LoVo (cell line): ENCODE results near the gene ALDH1L1.
"Not testable (repeated sequence)": the region's sequence is repeated elsewhere in the genome, so short reads cannot be mapped to it uniquely, and the experiment has no call there.

Experiments
- DNase-seq: peaks from one replicate; pipeline ENCODE4 v3.0.0-alpha.2; 2016; ENCODE audit warnings: low spot score

ALDH1L1 gene

DNA sequence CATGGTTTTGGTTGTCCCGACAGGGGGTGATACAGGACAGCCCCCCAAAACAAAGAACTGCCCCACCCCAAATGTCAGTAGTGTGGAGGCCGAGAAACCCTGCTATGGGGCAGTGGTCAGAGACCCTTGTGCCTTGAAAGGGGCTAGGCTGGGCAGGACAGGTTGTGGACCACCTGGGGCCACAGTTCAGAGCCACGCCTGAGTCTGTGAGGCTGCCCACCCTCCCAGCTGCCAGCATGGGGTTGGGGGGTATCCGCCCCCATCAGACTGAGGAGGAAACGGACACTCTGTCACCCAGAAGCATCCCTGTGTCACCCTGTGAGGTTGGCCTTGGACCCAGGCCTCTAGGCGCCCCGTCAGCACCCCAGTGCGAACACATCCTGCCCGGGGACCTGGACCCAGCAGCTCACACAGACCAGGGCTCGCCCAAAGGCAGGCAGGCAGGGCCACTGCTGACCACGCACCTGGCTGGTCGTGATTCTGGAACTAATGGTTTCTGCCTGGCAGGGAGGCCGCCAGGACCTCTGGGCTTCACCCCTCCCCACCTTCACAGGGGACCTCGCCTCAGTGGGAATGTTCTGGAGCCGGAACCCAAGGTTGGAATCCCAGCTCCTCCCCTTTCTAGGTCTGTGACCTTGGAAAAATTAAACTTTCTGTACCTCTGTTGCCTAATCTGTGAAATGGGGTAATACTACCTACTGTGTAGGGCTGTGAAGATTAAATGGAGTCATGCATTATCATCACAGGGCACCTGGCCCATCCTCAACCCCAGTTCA lies 97.8 kb downstream of the ALDH1L1 start:
- DNase-seq, result no peak

DNA sequence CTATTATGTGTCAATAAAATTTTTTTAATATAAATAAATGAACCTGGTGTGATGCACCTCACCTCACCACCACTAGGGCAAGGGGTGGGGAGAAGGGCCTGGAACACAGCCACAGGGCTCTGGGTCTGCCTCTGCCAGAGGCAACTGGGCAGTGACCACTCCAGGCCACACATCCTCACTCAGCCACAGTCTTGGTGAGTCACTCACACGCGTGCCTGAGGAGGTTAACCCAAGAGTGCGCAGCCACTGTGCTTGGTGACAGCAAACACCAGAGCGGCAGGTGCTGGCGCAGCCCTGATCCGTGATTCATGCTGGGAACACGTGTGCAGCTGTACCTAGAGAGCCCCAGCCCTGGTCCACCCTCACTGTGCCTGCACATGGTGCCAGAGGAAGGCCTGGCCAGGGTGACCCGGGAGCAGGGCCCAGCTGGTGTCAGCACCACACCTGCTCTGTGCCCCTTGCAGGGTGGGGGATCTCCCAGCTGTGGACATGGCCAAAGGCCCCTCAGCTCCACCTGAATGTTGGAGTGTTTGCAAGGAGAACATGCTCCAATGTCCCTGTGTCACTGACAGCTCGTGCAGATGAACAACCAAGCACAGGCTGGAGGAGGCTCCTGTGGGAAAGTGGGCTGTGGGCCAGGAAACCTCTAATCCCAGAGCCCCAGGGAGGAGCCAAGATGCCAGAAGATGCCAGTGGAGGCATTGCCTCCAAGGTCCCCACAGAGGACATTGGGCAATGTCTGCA lies 98.6 kb downstream of the ALDH1L1 start:
- DNase-seq, result peak; percentile 33

DNA sequence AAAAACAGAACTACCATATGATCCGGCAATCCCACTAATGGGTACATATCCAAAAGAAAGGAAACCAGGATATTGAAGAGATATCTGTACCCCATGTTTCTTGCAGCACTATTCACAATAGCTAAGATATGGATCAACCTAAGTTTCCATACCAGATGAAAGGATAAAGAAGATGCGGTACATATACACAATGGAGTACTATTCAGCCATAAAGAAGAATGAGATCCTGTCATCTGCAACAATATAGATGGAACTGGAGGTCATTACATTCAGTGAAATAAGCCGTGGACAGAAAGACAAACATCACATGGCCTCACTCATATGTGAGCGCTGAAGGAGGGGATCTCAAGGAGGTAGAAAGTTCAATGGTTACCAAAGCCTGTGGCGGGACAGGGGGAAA lies 99.4 kb downstream of the ALDH1L1 start:
- DNase-seq, result no peak

DNA sequence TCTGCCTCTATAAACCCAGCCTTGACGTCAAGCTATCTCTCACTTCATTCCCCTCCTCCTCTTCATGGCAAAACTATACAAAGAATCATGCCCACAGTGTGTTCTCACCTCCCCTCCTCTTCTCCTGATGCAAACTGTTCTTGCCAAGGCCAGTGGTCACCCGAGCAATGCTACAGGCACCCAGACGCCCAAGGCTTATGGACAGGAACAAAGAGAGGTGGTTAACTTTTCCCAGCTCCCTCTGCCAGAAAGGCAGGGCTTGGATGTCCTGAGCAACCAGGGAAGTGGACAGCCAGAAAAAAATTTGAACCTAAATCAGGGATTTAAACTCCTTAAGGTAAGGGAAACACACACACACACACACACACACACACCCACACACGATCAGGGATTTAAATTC lies 101.5 kb downstream of the ALDH1L1 start:
- no peak for DNase-seq

DNA sequence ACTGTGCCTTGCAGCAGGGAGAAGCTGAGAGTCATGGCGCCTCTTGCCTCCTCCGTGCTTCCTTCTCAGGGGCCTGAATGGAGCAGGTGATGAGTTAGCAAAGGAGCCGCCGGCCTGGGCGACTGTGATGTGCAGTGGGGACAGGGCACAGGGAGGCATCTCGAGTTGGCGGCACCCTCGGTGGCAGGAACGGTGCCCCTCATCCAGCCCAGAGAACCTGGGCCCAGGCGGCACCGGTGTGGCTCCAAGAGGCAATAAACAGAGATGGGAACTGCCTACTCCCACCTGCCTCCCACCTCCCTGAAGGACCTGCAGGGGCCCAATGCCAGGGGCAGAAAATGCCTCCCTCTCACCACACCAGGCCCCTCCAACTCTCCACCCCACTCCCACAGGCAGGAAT lies 102.6 kb downstream of the ALDH1L1 start:
- no peak for DNase-seq

DNA sequence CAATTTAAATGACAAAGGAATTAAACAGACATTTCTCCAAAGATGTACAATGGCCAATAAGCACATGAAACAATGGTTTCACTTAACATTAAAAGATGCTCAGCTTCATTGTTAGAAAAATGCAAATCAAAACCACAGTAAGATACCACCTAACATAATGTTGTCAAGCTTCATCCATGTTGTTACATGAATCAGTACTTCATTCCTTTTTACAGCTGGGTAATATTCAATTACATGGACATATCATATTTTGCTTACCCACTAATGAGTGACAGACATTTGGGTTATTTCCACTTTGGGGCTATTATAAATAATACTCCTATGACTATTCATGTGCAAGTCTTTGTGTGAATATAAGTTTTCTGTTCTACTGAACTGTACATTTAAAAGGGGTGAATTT lies 104.2 kb downstream of the ALDH1L1 start:
- no peak for DNase-seq

DNA sequence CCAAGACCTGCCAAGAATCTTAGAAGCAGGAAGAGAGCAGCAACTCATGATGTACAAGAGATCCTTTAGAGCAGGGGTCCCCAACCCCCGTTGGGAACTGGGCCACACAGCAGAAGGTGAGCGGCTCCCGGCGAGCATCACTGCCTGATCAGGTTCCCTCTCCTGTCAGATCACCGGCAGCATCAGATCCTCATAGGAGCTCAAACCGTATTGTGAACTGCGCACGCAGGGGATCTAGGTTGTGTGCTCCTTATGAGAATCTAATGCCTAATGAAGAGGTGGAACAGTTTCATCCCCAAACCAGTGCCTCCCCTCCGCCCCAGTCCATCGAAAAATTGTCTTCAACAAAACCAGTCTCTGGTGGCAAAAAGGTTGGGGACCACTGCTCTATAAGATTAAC lies 110.2 kb downstream of the ALDH1L1 start:
- DNase-seq, result no peak

DNA sequence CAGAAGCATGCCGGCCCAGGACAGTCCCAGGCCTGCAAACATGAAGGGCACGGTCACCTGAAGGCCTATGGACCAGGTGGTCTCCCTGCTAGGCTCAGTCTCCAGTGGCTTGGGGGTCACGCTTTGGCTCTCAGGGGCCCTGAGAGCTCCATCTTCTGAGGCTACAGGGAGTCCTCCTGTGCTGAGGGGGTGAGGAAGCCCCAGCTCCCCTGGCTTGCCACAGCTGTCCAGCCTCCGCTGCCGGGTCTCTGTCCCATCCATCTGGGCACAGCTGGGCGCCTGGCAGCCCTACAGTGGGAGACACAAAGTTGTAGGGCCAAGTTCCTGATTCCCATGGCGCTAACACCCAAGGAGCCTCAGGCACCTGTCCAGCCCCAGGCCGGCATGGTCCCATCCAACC lies 112.4 kb downstream of the ALDH1L1 start:
- no peak for DNase-seq

DNA sequence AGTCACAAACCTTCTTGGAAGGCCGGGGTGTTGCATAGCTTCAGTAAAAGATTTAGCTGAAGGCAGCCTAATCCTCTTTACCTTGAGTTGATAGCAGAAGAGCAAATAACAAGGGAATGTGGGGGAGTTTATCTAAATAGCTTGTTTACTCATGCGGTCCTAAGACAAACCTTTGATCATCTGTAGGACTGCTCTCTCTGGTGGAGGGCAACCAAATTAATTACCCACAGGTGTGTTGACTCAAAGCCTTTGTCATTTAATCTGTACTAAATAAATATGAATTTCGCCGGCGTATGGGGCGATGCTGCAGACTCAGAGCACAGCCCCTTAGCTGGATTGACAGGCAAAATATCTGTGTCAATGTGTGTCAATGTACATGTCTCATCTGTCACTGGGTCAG lies 113.7 kb downstream of the ALDH1L1 start:
- not testable (repeated sequence) for DNase-seq

DNA sequence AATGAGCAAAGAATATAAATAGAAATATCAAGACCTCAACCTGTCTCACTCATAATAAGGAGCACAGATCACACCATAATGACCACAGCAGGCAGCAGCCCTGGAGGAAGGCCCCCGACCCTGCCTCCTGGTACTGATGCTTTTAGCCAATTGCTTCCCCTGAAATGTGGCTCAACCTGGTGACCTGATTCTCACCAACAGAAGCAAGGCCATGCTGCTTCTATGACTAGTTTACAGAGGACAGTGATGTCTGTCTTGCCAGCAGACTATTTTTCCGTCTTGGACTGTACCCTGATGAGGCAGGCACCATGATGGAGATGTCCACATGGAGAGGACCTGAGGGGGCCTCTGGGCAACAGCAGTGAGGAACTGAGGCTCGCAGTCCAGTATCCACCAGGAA lies 114.5 kb downstream of the ALDH1L1 start:
- no peak for DNase-seq

DNA sequence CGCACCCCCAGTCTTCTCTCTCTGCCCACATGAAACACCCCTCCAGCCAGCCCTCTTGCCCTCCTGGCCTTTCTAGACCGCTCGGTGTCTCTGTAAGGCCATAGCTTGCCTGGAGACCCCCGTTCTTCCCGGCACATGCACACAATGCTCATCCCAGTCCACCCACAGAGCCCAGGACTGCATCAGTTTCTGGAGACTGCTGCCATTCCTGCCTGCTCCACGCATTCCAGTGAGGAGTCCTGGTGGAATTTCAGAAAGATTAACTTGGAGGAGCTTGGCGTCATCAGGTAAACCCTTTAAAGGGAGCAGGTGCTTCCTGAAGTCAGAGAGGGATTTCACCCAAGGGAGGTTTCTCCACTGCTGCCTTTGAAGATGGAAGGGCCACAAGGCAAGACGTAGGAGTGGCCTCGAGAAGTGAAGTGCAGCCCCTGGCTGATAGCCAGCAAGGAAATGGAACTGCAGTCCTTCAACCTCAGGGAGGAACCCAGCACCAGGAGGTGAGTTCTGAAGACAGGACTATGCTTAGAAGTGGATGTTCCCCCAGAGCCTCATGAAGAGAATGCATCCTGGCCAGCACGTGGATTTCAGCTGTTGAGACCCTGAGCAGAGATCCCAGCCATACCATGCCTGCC lies 115.6 kb downstream of the ALDH1L1 start:
- no peak for DNase-seq

DNA sequence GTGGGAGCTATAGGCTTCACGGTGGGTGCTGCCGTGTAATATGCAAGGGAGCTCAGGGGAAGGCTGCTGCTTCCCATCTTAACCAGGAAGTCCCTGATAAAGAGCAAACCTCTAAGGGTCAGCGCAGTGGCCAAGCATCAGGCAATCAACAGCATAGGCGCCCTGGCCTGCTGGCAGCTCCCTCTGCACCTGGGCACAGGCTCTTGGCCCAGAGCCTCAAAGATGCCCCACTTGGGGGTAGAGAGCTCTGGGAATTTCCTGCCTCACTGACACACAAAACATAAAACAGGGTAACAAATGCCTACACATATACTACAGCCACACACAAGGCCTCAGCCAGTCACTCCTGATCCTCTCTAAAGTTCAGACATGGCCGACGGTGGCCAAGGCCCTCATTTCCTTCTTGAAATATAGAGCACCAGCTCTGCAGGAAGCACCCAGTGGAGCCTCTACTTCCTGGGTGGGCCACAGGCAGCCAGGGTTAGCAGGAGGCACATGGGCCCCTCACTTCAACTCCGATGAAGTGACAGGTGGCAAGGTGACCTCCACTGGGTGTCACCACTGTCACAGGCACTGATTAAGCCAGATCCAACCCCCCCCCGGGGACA lies 116.9 kb downstream of the ALDH1L1 start:
- DNase-seq, result no peak

DNA sequence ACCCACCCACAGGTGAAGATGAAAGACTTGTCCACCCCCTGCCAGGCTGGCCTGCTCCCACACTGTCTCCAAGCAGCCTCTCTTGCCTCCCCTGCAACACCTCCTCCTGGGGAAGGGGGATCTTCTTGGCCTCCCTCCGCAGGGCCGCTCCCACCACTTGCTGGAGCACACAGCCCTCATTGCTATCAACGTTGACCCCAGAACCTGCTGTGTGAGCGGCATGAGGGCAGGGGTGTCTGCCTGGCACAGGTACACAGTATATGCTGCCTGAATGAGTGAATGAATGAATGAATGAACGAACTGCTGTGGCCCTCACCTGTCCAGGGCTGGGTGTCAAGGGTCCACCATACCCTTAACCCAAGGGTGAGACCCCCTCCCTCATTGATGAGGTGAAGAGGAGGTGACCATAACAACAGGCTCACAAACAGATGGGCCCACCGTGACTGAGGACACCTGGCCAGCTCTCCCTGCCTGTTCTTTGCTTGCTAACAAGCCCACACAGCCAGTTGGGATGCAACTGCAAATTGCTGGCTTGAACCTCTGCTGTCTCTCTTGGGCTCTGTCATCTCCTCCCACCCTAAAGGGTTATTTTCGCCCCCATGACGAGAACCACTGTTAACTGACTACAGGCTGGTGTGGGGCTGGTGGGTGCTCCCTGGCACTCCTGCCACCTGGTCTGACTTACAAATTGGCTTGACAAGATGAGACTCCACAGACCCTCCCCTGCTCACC lies 118.9 kb downstream of the ALDH1L1 start:
- no peak for DNase-seq

DNA sequence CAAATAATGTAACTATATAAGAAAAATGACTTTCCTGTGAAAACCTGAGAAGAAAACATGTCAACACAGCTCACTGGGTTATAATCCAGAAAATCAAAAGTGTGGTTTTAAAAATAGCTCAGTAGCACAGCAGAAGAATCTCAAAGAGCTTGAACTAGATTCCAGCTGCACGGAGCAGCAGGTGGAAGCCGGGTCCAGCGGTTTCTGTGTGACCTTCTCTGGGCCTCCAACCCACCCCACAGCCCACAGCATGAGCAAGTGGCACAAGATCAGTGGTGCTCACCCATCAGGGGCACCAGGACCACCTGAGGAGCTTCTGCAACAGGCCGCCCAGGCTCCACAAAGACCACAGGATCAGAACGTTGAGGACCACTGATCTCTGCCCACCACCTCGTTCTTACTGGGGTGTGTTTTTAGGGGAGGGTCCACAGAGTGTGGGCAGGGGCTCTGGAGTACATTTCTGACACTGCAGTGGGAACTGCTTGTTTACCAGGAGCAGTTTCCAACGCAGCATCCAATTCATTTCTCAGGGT lies 119.7 kb downstream of the ALDH1L1 start:
- DNase-seq, result no peak

DNA sequence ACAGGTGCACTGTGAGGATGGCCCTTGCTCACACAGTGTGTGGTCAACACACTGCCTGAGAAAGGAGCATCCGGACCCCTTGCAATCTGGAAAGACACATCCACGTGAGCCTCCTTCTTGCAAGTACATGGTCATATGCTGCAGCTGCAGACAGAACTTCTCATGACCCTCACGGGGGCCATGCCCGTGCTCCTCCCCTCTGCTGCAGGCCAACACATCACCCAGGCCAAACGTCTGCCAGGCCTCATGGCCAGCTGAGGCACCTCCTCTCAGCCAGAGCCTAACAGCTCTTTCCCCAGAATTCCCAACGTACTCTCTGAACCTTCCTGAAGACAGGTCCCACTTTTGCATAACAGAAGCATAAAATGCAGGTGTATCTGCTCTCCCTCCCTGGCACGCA lies 121.7 kb downstream of the ALDH1L1 start:
- DNase-seq, result no peak

DNA sequence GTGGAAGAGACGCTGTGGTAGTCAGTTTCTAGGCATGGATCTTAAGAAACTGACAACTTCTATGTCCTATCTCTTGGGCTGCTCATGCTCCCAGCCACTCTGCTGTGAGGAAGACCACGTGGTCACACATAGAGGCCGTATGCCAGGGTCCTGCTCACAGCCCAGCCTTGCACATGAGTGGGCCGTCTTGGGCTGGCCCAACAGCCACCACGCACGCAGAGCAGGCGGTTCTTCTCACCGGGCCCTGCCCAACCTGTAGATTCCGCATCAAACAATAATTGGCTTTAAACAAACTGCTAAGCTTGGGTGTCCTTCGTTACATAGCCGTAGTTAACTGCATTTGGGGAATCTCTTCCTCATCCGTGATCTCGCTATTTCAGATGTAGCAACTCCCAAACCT lies 122.5 kb downstream of the ALDH1L1 start:
- no peak for DNase-seq

DNA sequence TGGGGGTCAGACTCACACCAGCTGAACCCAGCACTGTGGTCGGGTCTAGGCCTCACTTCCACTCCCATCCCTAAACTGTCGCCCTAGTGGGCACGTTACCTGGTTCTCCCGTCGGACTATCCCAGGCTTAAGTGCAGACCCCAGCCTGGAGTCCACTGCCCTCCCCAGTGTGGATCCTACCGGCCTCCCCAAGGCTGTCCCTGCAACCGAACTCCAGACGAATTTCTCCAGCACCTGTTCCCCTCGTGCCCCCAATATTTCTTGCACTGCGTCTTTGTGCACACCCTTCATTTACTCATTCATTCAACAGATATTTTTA lies 122.9 kb downstream of the ALDH1L1 start:
- no peak for DNase-seq

DNA sequence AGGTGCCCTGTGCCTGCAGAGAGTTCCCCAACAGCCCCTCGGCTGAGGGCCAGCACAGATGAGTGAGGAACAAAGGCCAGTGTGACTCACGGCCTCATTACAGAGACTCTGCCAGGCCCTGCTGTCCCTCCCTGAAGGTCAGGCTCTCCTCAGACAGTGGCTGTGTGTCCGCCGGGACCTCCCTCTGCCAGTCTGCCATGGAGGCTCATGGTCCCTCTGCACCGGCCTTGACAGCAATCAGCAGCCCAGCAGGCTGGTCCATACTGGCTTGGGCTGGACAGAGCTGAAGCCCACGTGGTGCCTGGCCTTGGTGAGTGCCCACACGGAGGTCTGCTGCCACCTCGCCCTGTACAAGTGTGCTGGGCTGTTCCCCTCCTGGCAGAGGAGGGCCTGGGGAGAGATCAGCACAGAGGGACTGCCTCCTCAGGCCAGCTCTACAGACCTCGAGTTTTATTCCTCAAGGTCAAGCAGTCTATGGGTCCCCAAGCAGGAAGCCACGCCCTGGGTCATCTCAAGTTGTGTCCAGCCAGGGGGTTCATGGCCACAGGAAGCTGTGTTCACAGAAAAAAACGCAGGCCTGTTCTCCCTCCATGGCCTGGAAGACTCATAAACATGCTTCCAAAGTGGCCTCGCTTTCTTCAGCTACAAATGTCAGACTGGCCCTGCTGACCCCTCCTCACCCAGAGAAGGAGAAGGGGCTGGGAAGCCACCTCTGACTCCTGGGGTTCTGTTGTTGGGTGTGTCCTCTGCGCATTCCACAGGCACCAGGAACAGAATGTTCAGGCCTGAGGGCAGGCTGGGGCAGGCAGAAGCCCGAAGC lies 123.5 kb downstream of the ALDH1L1 start:
- no peak for DNase-seq

DNA sequence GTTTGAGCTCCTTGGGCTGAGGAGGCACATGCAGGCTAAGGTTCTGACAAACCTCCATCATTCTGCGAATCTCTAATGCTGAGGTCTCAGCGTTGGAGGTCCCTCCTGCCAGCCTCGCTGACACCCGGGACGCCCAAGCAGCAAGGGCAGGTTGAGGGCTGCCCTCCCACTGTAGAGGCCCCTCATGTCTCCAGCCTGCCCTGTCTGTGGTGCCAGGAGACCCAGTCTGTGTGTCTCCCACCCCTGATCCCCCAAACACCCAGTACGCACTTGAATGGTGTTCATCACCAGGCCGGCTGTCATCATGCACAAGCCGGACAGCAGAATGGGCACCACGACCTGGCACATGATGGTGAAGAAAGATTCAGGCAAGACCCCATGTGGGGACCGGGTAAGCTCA lies 124.3 kb downstream of the ALDH1L1 start:
- DNase-seq, result no peak

DNA sequence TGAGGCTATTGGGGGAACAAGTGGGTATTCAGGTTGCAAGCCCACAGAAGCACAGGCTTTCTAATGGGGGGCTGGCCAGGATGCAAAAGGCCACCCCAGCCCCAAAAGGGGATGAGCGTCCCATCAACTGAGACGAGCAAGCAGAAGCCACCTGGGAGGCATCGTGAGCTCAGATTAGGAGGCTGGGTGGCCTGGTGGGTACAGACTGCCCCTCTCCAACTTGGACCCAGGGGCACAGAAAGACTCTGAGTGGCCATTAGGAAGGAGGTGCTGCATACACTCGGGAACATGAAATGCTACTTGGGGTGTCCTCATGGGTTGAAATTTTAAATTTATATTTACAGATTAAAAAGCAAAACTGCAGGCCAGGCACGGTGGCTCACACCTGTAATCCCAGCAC lies 125.5 kb downstream of the ALDH1L1 start:
- no peak for DNase-seq

DNA sequence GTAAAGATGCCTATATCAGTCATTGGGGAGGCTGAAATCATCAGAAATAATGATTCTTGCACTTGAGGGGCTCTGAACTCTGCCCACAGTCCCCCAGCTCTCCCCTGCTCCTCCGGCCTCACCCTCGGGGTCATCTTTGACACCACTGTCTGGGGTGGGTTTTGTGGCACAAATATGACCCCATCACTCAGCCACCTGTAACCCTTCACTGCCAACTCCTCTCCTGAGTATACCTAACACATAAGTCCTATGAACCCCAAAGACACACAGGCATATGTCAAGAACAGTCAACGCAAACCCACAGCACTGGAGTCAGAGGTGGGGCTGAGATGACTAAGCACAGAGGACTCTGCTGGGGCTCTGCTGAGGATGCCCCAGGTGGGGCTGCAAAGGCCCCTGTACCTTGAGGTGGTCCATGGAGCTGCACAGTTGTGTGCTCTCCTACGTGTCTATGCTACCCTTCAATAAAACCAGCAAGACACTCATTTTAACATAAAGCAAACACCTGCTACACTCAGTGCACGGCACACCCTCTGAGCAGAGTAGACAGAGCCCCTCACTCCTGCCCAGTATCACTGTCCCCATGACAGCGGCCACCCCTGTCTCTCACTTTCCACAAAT lies 126.3 kb downstream of the ALDH1L1 start:
- no peak for DNase-seq
